CD4-positive, CD25-positive, alpha-beta regulatory T cell (primary cell): ENCODE results near the gene FCN1. TPM values are rescaled to one million over a fixed set of nuclear protein-coding genes. Genes with fewer than 3 reads are reported as not detected.

Source experiments
- ATAC-seq, 2 donors: fragments of 150-1000 bp; cut with Tn5 transposase; one replicate each; pipeline ENCODE4 v1.10.0; 2021; ENCODE audit warnings: low read depth in 2 of 2, moderate number of reproducible peaks in 2 of 2, moderate library complexity in 1 of 2
- DNase-seq, 3 donors: peaks; one replicate each; pipeline versions ENCODE4 v3.0.0 to v3.0.0-alpha.2; 2012 to 2022; ENCODE audit warnings: mixed read lengths in 1 of 3
- H3K27ac ChIP-seq: one replicate; pipeline ENCODE4 v1.7.0; 2013; ENCODE audit warnings: mild to moderate bottlenecking, low read length; ENCODE audit not compliant: insufficient read depth, poor library complexity, severe bottlenecking
- H3K27me3 ChIP-seq: one replicate; pipeline ENCODE4 v1.7.0; 2013; ENCODE audit warnings: low read length; ENCODE audit not compliant: control insufficient read depth, insufficient read depth
- H3K36me3 ChIP-seq: one replicate; pipeline ENCODE4 v1.7.0; 2013; ENCODE audit warnings: mild to moderate bottlenecking, low read length, moderate library complexity; ENCODE audit not compliant: control insufficient read depth, insufficient read depth
- H3K4me1 ChIP-seq: 2 replicates; pipeline ENCODE4 v1.7.0; 2013; ENCODE audit warnings: mild to moderate bottlenecking, low read length; ENCODE audit not compliant: insufficient read depth, control insufficient read depth, poor library complexity, severe bottlenecking
- H3K4me3 ChIP-seq: one replicate; pipeline ENCODE4 v1.7.0; 2013; ENCODE audit warnings: low read depth, mild to moderate bottlenecking, low read length, moderate library complexity
- H3K9me3 ChIP-seq, 2 experiments: 1 replicate in 1 of 2; 2 replicates in 1 of 2; pipeline ENCODE4 v1.7.0; 2013; ENCODE audit warnings: low read length in 2 of 2, mild to moderate bottlenecking in 1 of 2, moderate library complexity in 1 of 2; ENCODE audit not compliant: control insufficient read depth in 2 of 2
- H3K27ac Mint-ChIP-seq, 3 donors: one replicate each; pipeline ENCODE4 v1.8.0; 2020 to 2022; ENCODE audit warnings: mild to moderate bottlenecking in 3 of 3, mixed read lengths in 3 of 3, moderate library complexity in 2 of 3
- H3K27me3 Mint-ChIP-seq: one replicate; pipeline ENCODE4 v1.8.0; 2022; ENCODE audit warnings: mild to moderate bottlenecking, mixed read lengths
- H3K36me3 Mint-ChIP-seq: one replicate; pipeline ENCODE4 v1.8.0; 2020; ENCODE audit warnings: mixed read lengths
- H3K4me1 Mint-ChIP-seq, 4 donors: one replicate each; pipeline ENCODE4 v1.8.0; 2020 to 2022; ENCODE audit warnings: mixed read lengths in 4 of 4, mild to moderate bottlenecking in 1 of 4
- H3K4me3 Mint-ChIP-seq, 4 donors: one replicate each; pipeline ENCODE4 v1.8.0; 2020 to 2022; ENCODE audit warnings: mild to moderate bottlenecking in 4 of 4, mixed read lengths in 4 of 4, moderate library complexity in 3 of 4
- H3K9me3 Mint-ChIP-seq, 7 donors: one replicate each; pipeline ENCODE4 v1.8.0; 2020 to 2022; ENCODE audit warnings: mixed read lengths in 7 of 7, mild to moderate bottlenecking in 3 of 7, moderate library complexity in 2 of 7
- polyA plus RNA-seq, 4 donors: library from polyadenylated mRNA; unstranded; fragments of 300-500 nt; fragmentation: Illumina TruSeq; gene quantifications; one replicate each; pipeline ENCODE4 v1.2.3, GENCODE V29; 2021
- total RNA-seq: library from RNA; stranded (reverse); gene quantifications from one replicate; pipeline ENCODE4 v1.2.3, GENCODE V29; 2022

The FCN1 gene
- total and polyA plus RNA-seq, 5 donors from 2014 or later, result 0.72 to 7.1 (median 2.1) TPM; not detected in 2

DNA sequence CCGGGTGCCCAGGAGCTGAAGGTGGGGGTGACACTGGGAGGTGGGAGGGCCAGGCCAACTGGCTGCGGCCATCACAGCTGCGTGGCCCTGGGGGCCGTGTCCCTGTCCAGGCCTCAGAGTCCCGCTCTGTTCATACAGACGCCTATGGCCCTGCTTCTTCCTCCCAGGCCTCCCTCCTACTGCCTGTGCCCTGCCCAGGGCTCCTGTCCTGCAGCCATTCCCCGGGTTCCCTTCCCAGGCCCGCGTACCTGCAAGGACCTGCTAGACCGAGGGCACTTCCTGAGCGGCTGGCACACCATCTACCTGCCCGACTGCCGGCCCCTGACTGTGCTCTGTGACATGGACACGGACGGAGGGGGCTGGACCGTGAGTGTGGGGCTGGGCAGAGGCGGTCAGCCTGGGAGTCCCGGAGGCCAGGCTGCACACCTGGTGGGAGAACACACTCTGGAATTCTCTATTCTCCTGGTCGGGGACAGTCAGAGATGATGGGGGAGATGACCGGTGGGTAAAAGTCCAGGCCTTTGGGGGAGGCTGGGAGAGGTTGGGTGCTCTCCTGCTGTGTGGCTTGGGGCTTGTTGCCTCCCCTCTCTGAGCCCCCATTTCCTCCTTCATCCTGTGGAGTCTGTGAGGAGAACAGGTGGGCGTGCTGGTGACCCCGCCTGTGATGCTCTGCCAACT is 32.6 kb downstream of the FCN1 start:
- DNase-seq, result no peak
- H3K36me3 Mint-ChIP-seq, result no peaks in the 10 kb centered on the region
- Histone ChIP-seq H3K4me3 (no peak overlapping the region), H3K27ac (no peak overlapping the region), H3K36me3 (no peaks in the 10 kb centered on the region), H3K9me3 (no peaks in the 10 kb centered on the region), H3K27me3 (no peaks in the 10 kb centered on the region), H3K4me1 (no peaks in the 10 kb centered on the region)
- H3K27ac Mint-ChIP-seq, result no peak overlapping the region
- H3K4me1 Mint-ChIP-seq, result peaks cover 0 to 2% (median 0%) of the 10 kb centered on the region in 4 donors
- H3K27me3 Mint-ChIP-seq, result peaks cover 4% of the 10 kb centered on the region
- H3K9me3 Mint-ChIP-seq, result peaks cover 0 to 2% (median 0%) of the 10 kb centered on the region in 7 donors
- H3K4me3 Mint-ChIP-seq, result no peak overlapping the region
- no peak for ATAC-seq

DNA sequence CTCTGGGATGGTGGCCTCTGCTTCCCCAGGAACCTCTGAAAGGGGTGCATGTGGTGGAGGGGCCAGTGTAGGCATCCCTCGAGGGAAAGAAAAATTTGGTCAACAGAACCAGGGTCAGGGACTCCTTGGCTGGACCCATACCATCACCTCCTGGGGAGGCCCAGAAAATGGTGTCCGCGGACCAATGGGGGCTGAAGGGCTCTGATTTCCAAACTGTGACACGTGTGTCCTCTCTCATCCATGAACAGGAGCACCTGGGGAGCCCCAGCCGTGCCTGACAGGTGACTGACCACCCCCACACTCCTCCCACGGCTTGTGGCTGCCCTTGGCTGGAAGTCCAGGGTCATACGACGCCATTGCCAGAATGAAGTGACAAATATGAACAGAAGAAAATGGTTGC is 33.2 kb downstream of the FCN1 start:
- DNase-seq, result no peak
- no peaks in the 10 kb centered on the region for H3K27me3 ChIP-seq
- H3K4me3 ChIP-seq, result no peak overlapping the region
- no peaks in the 10 kb centered on the region for H3K4me1 ChIP-seq
- no peaks in the 10 kb centered on the region for H3K9me3 ChIP-seq
- no peak overlapping the region for H3K27ac Mint-ChIP-seq
- H3K27ac ChIP-seq, result no peak overlapping the region
- H3K36me3 Mint-ChIP-seq, result no peaks in the 10 kb centered on the region
- no peak overlapping the region for H3K4me3 Mint-ChIP-seq
- H3K4me1 Mint-ChIP-seq, result peaks cover 0 to 2% (median 0%) of the 10 kb centered on the region in 4 donors
- peaks cover 4% of the 10 kb centered on the region for H3K27me3 Mint-ChIP-seq
- H3K36me3 ChIP-seq, result no peaks in the 10 kb centered on the region
- peaks cover 0 to 2% (median 0%) of the 10 kb centered on the region in 7 donors for H3K9me3 Mint-ChIP-seq
- ATAC-seq, result no peak

DNA sequence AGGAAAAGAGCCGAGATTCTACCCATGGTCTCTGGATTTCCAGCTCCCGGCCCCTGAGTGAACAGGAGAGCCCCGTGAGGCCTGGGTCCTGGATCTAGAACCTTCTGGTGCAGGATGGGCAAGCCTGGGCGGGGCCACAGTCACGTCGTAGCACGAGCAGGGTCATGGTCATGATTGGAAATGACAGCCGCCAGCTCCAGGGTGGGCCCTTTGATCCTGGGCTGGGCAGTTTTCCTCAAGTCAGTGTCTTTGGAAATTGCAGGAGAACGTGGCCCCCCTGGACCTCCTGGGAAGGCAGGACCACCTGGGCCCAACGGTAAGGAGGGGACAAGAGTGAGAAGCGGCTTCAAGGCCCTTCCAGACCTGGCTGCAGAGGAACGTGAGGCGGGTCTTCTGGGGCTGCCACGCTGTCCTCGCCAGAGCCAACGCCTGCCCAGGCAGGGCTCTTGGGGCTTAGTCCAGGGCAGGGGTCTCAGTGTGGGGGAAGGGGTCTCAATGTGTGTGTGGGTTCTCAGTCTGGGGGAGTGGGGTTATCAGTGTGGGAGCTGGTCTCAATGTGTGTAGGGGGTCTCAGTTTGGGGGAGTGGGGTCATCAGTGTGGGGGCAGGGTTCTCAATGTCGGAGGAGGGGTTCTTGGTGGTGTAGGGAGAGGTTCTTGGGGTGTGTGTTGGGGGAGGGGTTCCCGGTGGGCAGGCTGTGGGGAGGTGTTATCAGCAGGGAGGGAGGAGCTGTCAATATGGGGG is 34.5 kb downstream of the FCN1 start:
- H3K27ac ChIP-seq, result no peak overlapping the region
- DNase-seq, result no peak
- peaks cover 4% of the 10 kb centered on the region for H3K27me3 Mint-ChIP-seq
- H3K4me3 Mint-ChIP-seq, result no peak overlapping the region
- no peaks in the 10 kb centered on the region for H3K36me3 Mint-ChIP-seq
- no peaks in the 10 kb centered on the region for H3K27me3 ChIP-seq
- H3K4me1 Mint-ChIP-seq, result peaks cover 0 to 2% (median 0%) of the 10 kb centered on the region in 4 donors
- H3K4me1 ChIP-seq, result no peaks in the 10 kb centered on the region
- ATAC-seq, result no peak
- no peaks in the 10 kb centered on the region for H3K9me3 ChIP-seq
- H3K9me3 Mint-ChIP-seq, result peaks cover 0 to 2% (median 0%) of the 10 kb centered on the region in 7 donors
- no peaks in the 10 kb centered on the region for H3K36me3 ChIP-seq
- H3K4me3 ChIP-seq, result no peak overlapping the region
- no peak overlapping the region for H3K27ac Mint-ChIP-seq

DNA sequence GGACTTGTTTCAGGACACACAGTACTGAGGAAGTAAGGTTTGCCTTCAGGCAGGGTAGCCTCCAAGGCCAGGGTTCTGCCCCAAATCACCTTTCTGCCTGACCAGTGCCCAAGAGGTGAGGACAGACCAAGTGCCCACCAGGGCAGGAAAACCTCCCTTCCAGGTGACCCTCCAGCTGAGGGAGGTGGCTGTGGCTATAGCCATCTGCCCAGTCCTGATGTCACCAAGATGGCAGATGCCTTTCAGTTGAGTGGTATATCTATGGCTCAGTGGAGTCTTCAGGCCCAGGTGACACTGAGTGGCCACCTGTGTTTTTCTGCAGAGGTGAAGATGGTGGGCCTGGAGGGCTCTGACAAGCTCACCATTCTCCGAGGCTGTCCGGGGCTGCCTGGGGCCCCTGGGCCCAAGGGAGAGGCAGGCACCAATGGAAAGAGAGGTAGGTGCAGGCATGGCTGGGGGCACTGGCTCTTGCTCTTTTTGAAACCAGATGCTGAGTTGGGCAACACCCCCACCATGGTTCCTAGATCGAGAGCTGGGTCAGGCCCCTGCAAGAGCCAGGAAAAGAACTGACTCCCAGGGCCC is 35.4 kb downstream of the FCN1 start:
- no peak for ATAC-seq
- Histone ChIP-seq H3K36me3 (no peaks in the 10 kb centered on the region), H3K4me3 (no peak overlapping the region), H3K9me3 (no peaks in the 10 kb centered on the region), H3K4me1 (no peaks in the 10 kb centered on the region), H3K27me3 (no peaks in the 10 kb centered on the region), H3K27ac (no peak overlapping the region)
- DNase-seq, result no peak
- no peaks in the 10 kb centered on the region for H3K4me1 Mint-ChIP-seq
- H3K27me3 Mint-ChIP-seq, result peaks cover 4% of the 10 kb centered on the region
- no peaks in the 10 kb centered on the region for H3K36me3 Mint-ChIP-seq
- H3K4me3 Mint-ChIP-seq, result no peak overlapping the region
- peaks cover 0 to 2% (median 0%) of the 10 kb centered on the region in 7 donors for H3K9me3 Mint-ChIP-seq
- H3K27ac Mint-ChIP-seq, result no peak overlapping the region

DNA sequence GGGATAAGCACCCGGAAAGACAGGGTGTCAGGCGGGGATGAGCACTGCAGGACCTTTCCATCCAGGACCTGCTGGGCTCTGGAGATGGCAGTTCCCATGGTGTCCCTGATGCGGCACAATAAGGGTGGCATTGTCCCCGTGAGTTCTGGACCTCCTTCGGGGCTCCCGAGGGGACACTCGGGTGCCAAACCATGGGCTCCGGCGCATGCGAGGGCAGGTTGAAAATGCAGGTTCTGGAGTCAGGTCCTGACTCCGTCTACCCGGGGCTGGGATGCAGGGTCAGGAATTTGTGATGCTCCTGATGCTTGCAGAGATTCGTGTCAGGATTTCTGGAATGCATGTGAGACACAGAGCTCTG is 36.4 kb downstream of the FCN1 start:
- Mint-ChIP-seq H3K4me1 (no peaks in the 10 kb centered on the region), H3K4me3 (peak overlapping the region in 1 of 4 donors; percentile 7), H3K36me3 (no peaks in the 10 kb centered on the region), H3K27me3 (peaks cover 4% of the 10 kb centered on the region), H3K27ac (no peak overlapping the region), H3K9me3 (peaks cover 0 to 2% (median 0%) of the 10 kb centered on the region in 7 donors)
- DNase-seq, result no peak
- no peaks in the 10 kb centered on the region for H3K9me3 ChIP-seq
- no peak overlapping the region for H3K27ac ChIP-seq
- no peaks in the 10 kb centered on the region for H3K4me1 ChIP-seq
- ATAC-seq, result no peak
- no peak overlapping the region for H3K4me3 ChIP-seq
- H3K27me3 ChIP-seq, result no peaks in the 10 kb centered on the region
- H3K36me3 ChIP-seq, result no peaks in the 10 kb centered on the region

DNA sequence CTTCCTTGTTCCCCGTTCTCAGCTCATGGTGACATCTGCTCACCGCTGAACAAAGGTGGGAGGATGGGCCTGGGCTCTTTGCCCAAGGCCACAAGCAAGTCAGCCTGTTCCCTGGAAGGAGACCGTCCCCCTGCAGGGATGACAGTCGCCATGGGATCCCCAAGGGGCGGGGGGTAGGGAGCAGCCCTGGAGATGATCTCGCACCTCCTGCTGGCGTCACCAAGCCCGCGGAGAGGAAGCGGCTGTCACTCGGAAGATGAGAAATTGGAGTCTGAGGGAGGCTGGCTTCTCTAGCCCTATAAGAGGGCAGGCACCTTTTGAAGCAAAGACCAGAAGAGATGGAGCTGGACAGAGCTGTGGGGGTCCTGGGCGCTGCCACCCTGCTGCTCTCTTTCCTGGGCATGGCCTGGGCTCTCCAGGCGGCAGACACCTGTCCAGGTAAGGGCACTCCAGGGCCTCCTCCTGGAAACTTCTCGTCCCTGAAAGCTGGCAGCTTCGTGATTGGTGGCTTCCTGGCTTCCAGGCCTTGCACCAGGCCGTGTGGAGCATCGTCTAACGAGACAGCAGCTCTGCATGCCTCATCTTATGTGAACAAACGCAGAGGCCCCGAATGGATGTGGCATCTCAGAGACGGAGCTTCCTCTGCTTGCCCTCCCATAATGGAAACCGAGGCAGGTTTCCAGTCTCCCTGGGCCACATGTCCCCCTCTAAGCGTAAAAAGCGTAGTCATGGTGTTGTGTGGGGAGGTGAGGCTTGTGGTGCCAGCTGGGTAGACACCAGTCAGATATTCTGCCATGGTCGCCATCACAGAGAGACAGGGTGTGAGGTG is 37.0 kb downstream of the FCN1 start, which contains the start of gene FCN2:
Gene FCN2 (plus strand): TSS at position 327 of the 829 bp plus-strand sequence. CDS start 12 bp downstream, at position 339.
- no peak for DNase-seq
- Mint-ChIP-seq H3K9me3 (peaks cover 0 to 4% (median 0%) of the 10 kb centered on the region in 7 donors), H3K36me3 (no peaks in the 10 kb centered on the region), H3K27ac (peak within 1 kb of the TSS in 1 of 3 donors; percentile 45), H3K4me3 (peak within 1 kb of the TSS in 1 of 4 donors; percentile 7), H3K4me1 (no peaks in the 10 kb centered on the region), H3K27me3 (peaks cover 4% of the 10 kb centered on the region)
- no peaks in the 10 kb centered on the region for H3K4me1 ChIP-seq
- ATAC-seq, result no peak
- H3K27ac ChIP-seq, result no peak within 1 kb of the TSS
- H3K4me3 ChIP-seq, result no peak within 1 kb of the TSS
- no peaks in the 10 kb centered on the region for H3K27me3 ChIP-seq
- H3K9me3 ChIP-seq, result no peaks in the 10 kb centered on the region
- no peaks in the 10 kb centered on the region for H3K36me3 ChIP-seq

DNA sequence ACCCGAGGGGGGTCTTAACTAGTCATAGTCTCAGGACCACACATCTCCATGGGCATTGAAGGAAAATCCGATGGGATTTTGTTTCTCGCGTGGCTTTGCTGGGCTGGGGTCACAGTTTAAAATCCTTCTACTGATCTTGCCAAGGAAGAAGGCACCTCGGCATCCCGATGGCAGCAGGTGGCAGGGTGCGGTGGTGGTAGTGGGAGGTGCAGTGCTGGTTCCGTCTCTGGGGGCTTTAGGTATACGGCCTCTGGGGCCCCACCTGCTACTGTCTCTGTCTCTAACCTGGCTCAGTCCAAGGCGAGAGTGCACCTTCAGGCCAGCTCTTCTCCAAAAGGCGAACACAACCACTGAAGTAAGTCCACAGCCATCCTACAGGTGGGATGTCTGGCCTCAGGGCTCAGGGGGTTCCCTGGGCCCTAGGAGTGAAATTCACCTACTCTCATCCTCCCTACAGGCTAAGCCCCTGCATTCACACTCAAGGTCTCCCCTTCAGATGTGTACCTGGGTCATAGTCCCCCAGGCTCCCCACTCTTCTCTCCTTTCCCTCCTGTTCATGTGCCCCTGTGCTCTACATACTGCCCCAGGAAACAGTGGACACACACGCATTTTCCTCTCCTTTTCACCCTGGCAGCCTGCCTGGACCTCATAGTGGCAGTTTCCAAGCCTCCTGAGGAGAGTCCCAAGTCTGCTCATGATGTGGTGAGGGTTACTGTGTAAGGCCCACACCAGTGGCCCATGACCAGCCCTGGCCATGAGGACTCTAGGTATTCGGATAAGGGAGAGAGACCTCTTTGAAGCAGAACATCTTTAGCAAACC is 37.8 kb downstream of the FCN1 start:
- peaks cover 0 to 4% (median 0%) of the 10 kb centered on the region in 7 donors for H3K9me3 Mint-ChIP-seq

More for the DNA sequence above, 37.8 kb downstream of the FCN1 start:
- H3K27me3 Mint-ChIP-seq, result peaks cover 4% of the 10 kb centered on the region
- H3K4me1 Mint-ChIP-seq, result no peaks in the 10 kb centered on the region
- no peaks in the 10 kb centered on the region for H3K36me3 Mint-ChIP-seq
- DNase-seq (no peak), ATAC-seq (no peak)
- Histone ChIP-seq H3K27ac (no peak overlapping the region), H3K9me3 (no peaks in the 10 kb centered on the region), H3K36me3 (no peaks in the 10 kb centered on the region), H3K4me1 (no peaks in the 10 kb centered on the region), H3K4me3 (no peak overlapping the region), H3K27me3 (no peaks in the 10 kb centered on the region)
- H3K4me3 Mint-ChIP-seq, result no peak overlapping the region
- peak overlapping the region in 1 of 3 donors; percentile 45 for H3K27ac Mint-ChIP-seq
